Embryonic facial prominence (tissue), 1 donor: ENCODE results near the gene ROR1.
A peak's percentile ranks its signal among the peaks of the same experiment; 100 is the strongest.

Experiments used
- DNase-seq: peaks from one replicate; pipeline ENCODE4 v3.0.0-alpha.2; 2016; ENCODE audit errors: extremely low spot score

The ROR1 gene

DNA sequence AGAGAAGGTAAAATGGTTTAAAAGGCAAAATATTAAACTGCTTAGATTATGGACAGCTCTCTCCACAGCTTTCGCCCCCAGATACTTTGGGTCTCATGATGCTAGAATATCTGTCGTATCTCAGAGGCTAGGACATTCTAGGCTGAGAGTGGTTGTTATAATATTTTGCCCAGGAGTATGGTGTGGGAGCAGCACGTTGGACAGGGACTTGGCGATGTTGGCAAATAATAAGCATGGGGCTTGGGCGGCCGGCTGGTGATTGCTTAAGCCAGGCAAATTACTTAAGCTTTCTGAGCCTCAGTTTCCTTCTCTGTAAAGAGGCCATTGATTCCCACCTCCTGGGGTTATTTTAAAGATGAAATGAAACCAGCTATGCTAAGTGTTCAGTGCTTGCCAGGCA, 133.2 kb downstream of the ROR1 start:
- no peak for DNase-seq

DNA sequence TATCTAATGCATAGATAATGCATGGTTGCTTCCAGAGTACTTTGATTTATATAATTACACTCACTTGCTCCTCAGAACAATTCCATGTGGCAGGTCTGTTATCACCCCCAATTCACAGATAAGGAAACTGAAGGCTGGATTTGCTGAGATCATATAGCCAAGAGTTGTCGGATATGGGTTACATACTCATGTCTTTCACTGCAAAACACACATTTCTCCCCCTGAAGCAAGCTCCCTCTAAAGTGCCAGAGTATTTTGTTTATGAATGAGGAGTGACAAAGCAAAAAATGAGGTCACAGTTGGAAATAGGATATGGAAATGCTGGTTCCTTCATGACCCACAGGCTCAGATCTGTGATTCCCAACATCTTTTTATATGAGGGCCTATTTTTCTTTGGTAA, 134.2 kb downstream of the ROR1 start:
- no peak for DNase-seq

DNA sequence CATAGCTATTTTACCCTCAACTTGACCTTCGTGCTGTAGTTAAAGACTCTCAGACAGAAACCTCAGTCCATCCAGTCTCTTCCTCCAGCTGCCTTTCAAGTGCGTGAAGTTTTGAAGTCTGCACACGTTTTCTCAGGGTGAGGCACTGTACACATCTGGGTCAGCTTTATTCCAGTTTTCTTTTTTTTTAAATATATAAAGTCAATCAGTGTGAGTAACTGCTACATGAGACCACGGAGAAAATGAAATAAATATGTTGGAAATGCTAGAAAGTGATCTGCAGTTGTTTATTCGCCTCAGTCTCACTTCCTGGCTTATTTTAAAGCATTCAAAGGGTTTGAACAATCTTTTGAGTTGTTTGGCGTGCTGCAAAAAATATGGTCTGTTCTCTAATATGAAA, 135.7 kb downstream of the ROR1 start:
- peak; percentile 72 for DNase-seq

DNA sequence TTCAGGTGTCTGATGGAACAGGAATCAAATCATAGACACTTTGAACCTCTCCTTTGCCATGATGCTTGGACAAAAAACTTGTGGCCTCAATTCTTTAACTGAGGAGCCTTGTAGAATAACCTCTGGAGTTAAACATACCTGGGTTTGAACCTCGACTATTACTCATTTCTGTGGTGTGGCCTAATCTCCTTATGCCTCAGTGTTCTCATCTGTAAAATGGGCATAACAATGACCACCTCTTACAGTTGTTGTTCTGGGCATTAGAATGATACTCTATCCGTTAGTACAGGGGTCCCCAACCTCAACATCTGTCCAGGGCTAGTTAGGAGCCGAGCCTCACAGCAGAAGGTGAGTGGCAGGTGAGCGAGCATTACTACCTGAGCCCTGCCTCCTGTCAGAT, 137.2 kb downstream of the ROR1 start:
- no peak for DNase-seq

DNA sequence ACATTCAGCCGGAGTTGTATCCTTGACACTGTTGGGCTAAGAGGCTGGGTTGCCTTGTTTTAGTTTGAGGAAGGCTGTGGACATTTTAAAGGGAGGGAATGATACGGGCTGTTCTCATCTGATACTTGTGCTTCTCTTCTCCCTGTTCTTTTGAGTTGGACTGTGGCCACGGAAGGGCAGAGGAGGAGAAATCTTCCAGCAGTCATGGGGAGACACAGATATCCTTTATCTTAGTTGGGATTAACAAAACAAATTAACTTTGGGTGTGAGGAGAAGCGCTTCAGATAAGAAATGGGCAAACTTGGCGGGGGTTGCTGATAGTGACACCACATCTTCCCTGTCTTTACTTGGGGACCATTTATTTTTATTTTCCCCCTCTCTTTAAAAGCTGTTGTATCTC, 138.8 kb downstream of the ROR1 start:
- no peak for DNase-seq

DNA sequence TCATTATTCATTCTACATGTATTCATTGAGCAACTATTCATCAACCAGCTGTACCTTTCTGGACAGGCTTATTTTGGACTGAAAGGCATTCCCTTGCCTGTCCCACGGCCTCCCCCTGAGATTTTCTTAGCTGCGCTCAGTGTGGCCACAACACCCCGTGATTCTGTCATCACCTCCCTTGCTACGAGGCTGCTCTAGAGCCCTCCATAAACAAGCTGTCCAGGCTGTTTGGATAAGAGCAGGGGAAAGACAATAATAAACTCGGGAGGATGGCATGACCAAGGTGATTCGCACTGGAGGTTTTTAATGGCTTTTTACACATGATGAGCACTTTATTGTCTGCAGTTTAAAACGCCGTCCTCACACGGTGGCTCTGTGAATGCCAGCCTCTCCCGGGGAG, 139.7 kb downstream of the ROR1 start:
- DNase-seq: no peak

DNA sequence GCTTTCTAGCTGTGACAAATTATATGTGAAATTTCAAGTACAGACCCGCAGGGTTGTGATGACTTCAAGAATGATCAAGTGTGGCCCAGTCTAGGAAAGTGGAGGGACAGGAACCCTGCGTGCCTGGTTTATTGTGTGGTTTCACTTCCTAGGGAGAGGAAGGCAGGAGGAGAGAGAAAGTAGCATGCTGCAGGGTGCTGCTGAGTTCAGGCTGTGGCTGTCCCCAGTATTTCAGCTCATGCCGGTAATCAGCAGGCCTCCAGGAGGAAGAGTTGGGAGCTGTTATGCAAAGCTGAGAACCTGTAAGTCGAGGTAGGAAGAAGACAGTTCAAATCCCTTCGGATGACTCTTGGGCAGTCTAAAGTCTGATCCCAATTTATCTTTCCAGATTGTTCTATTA, 140.4 kb downstream of the ROR1 start:
- no peak for DNase-seq

DNA sequence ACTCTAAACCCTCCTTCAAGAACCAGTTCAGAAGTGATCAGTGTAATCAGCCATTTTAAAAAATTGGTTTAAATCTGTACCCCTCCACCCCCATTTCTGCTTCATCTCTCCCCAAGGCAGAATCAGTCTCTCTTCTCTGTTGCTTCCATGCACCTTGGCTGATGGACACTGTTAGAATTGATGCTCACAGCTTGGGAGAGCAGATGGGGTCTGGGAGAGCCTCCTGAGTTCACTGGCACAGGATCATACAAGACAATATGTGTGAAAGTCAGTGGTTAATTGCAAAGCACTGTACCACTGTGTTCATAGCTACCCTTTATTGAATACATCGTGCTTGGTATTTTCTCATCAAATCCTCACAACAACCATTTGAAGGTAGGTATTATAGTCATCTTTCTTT, 140.9 kb downstream of the ROR1 start:
- no peak for DNase-seq

DNA sequence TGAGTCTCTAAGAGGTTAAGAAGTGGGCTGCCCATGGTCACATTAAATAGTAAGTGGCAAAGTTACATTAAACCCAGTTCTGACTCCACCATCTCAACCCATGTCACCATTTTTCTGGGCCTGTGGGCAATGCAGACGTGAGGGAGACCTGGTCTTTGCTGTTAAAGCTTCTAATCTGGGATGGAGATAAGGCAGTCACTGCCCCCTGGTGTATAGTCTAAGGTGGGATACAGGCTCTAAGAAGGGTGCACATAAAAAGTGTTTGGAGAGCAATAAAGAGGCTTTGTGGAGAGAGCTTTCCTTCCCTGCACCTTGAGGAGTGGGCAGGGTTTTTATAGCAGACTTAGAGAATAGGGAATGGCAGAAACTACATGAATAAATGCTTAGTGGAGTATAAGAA, 141.3 kb downstream of the ROR1 start:
- no peak for DNase-seq

DNA sequence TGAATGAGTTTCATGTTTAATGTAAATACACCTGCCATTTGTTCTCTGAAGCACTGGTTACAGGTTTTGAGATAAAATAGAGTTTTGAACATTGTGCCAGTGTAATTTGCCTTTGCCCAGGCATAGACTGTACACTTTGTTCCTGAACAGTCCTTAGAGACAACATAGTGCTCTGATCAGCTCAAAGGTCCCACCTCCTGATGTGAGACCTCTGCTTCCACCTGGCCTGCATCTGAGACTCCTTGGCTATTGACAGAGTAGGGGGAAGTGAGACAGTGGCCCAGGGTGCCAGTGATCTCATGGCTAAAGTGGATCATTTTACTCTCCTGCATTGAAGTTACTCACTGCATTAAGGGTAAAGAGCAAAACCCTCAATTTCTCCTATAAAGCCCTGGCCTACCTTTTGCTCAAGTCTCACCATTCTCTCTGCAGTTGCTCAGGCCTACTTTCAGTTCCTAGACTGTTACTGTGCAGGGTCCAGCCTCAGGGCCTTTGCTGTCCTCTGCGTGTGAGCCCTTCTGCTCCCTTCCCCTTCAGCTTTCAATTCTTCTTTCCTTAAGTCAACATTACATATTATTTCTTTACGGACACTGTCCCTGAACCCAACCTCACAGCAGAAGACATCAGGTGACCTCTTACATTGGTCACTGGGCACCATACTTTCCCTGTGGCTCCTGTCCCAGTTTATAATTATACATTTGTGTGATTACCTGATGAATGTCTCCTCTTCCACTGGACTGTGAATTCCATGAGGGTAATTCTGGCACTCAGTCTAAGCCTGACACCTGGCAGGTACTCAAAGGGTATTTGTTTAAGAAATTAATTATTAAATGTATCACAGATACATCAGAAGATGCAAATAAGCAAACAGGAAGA, 142.9 kb downstream of the ROR1 start:
- no peak for DNase-seq

DNA sequence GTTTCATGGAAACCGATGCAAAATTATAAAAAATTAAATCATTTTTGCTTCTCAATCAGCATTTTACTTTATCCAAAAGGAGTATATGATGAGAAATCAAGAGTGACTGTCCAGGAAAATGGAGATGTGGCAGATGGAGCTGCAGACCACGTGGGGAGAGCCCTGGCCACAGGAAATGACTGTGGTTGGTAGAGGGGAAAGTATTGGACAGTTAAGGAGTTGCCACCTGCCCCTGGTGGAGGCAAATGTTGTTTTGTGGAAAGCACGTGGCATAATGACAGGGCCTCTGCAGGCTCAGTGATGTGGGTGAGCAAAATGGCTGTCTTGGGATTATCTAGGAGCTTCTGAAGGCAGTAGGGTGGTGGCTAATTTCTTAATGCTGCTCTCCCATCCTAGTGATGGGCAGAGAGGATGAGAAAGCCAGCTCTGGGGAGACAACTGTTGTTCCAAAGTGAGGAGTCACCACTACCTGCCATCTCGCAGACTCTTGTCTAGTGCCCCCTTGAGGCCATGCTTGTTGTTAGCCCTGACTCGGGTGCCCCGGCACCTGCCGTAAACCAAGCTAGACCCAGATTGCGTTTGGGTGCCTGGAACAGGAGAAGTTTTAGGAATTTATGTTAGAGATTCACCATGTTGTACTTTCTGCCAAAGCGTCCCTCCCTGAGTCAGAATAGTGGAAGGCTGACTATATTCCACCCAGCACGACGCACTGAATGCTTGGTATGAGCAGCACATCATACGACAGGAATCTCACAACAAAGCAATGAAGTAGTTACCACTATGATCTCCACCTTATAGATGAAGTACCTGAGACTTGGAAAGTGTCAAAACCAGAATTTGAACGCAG, 144.0 kb downstream of the ROR1 start:
- DNase-seq: no peak

DNA sequence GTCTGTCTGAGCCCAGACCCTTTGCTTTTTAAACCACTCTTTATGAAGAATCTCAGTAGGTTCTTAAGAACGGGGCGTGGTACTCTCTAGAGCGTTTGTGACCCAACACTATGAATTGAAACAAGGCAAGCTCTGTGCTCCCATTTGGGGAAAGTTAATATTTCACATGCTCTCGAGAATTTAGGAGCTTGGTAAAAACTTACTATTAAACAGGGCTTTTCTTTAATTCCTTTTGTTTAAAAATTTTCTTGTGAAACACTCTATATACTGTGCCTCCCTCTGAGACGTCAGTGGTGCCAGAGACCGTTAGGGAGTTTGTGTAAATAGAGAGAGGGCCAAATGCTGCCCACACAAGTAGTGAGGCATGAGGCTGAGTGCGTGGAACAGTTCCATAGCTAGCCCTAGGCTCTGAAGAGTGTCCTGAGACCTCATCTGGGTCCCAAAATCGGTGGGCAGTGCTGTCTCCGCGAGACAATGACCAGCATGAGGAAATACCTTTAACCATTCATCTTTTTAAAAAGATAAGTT, 144.7 kb downstream of the ROR1 start:
- DNase-seq: no peak

DNA sequence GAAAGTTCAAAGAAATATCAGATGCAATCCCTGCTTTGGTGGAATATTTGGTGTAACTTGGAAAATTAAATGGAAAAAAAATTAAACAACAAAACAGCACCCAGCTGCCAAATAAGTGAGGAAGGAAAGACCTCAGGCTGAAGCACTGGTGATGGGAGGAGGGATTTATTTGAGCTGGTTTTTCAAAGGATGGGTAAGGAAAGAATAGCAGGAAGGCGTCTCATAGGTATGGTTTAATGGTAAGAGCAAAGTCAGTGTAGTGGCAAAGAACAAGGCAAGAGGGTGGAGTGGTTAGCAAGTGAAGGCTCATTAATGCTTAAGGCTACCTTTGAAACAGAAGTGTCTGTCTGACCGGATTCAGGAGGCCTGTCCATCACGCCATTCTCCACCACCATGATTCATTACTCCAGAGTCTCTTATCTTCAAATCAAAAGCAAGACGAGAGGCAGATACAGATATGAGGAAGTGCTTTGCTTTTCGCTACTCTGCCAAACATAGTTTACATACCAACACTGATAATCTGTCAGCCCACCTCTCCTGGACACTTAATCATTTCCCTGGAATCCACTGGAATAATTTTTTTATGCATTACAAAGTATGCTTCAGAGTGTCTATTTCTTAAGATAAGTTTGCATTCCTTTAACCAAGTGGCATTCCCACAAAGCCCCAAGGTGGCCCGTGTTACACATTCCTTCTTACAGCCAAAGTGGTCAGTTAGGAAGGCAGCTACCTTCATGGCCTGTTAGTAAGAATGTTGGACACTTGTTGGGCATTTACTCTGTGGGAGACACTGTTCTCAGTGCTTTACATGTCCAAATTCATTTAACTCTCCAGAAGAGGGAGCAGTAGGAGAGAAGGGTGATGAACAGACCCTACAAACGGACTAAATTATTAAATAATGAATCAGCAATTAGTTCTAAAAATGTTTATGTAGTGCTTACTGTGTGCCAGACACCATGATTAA, 146.6 kb downstream of the ROR1 start:
- DNase-seq: no peak

DNA sequence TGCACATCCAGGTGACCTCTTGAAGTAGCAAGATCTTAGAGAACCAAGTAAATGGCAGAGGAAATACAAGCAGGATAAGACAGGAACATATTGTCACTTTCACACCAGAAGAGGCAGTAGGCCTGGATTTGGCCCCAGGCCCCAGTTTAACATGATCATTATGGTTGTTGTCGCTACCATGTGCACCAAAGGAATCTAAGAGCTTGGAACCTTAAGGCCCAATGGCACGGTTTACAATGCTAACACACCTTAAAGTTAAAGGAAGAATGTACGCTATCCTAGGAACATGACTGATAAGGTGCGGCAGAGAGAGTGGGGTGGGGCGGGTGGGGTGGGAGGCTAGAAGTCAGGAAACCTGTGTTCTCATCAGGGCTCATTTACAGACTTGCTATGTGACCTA, 147.5 kb downstream of the ROR1 start:
- no peak for DNase-seq

DNA sequence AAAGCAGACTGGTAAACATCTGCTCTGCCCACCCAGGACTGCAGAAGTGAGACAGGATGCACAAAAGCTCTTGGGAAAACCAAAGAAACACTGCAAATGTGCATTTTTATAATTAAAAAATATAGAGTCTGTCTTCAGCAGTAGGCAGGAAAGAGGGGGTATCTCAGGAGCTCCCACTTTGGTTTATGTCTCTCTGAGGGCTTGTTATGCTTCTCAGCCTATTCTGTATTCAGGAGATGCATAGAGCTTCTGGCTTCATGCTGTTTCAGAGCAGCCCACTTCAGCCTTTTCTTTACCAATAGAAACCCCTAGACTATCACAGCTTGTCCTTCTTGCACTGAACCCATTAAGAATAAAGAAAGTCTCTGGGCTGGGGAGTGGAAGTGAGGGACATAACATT, 148.0 kb downstream of the ROR1 start:
- no peak for DNase-seq

DNA sequence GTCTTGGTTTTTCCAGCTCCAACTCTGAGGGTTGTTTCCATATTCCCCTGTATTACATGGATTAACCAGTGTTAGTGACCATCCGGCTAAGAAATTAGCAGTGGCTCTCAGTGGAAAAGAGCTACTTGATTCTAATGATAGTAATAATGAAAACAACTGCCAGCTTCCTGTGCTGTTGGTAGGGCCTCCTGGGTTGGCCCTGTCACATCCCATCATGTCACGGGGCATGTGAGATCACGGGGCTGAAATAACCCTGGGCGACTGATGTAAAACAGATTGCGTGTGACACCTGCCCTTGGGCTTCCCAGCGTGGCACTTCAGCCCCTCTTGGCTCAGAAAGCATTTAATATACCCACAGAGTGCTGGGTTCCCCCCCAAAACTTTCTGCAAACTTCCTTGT, 149.0 kb downstream of the ROR1 start:
- DNase-seq: no peak

DNA sequence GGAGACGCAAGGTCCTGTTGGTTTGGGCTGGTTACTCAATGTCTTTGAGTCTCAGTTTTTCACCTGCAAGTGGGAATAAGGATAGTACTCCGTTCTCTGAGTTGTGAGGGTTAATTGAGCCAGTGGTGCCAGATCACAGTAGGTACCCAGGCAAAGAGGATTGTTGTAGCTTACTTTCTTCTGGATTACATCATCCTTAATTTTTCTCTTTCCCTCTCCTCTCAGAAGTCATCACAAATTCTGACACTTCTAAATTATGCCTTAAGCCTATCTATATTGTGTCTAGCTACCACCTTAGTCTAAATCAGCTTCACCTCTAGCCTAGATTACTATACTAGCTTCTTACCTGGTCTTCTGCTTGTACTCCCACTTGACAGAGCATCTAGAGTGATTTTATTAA, 149.5 kb downstream of the ROR1 start:
- no peak for DNase-seq

DNA sequence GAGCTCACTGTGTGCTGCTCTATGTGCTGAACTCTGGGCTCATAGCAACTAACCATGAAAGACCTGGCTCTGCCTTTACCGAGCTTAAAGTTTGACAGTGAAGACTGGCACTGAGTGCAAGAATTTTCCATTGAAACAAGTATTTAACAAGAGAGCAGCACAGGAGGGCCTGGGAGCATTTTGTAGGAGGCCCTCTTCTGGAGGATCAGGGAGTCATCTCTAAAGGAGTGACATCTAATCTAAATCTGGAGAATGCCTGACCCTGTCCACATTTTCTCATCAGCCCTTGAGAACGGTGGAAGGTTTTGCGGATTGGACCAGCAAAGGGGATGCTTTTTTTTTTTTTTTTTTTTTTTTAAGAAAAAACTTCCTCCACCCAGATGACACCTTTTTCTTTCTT, 150.8 kb downstream of the ROR1 start:
- no peak for DNase-seq

DNA sequence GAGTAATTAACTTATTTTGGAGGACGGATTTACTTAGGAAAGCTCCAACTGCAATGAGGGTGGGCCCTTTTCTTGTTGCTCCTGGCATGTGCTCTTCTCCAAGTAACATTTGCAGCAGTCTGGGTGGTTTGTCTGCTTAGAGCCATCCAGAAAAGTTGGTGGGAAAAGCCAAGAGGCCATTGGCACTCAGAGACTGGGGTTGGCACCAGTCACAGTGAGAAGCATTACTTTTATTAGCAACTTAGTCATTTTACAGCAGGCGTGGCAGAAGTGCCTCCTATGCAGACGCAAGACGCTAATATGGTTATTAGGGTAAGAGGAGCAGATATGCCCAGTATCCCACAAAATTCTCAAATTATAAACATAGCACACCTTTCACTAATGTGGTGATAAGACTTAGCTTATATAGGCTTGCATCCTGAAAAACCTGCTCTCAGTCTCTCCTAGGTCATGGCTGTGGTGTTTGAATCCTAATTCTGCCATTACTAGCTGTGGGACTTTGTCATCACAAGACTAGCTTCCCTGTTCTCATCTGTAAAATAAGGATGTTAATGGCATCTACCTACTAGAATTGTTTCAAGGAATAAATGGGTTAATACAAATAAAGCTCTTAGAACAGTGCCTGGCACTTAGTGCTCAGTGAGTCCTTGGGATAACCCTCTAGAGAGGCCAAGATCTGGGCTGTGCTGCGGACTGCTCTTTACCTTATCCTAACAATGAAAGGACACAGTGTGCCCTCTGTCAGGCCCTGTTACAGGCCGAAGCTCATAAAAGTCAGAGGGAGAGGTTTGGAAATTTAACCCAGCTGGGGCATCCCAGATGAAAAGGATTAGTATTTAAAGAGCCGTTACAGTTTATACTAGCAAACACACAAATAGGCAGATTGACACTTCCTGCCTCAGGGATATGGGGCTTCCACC, 154.6 kb downstream of the ROR1 start:
- DNase-seq: no peak

DNA sequence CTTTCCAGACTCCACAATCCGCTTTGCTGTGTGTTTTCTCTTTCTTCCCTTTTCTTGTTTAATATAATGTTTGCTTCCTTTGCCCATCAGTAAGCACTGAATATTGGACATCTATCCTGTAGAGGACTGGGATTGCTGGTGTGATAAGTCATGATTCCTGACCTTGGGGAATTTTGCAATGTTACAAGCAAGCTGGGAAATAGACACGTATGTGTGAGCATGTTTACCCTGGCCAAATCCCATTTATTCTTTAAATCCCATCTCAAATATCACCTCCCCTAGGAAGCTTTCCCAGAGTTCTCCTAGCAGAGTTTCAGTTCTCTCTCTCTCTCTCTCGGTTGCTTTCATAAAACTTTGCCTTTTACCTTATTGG, 155.3 kb downstream of the ROR1 start:
- no peak for DNase-seq

DNA sequence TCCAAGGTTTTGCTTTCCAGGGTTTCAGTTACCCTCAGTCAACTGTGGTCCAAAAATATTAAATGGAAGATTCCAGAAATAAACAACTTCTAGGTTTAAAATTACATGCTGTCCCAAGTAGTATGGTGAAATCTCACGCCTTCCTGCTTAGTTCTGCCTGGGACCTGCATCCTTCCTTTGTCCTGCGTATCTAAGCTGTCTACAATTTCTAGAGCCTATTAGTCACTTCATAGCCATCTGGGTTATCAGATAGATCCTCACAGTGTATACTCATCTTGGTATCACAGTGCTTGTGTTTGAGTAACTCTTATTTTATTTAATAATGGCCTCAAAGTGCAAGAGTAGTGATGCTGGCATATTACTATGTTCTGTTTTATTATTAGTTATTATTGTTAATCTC, 157.7 kb downstream of the ROR1 start:
- no peak for DNase-seq
